Activated naive CD4-positive, alpha-beta T cell treated with anti-CD3 and anti-CD28 coated beads, Interleukin-2, amount 10 ng/mL, durations not matched to agents 5 hours and 36 hours (primary cell): ENCODE measurements around the gene CDH22. TPM values are rescaled to one million over a fixed set of nuclear protein-coding genes. Genes with fewer than 3 reads are reported as not detected.

Experiments
- total RNA-seq, 2 experiments: library from RNA; stranded (reverse); gene quantifications; one replicate each; pipeline ENCODE4 v1.2.3, GENCODE V29; 2021

The CDH22 gene, protein sequence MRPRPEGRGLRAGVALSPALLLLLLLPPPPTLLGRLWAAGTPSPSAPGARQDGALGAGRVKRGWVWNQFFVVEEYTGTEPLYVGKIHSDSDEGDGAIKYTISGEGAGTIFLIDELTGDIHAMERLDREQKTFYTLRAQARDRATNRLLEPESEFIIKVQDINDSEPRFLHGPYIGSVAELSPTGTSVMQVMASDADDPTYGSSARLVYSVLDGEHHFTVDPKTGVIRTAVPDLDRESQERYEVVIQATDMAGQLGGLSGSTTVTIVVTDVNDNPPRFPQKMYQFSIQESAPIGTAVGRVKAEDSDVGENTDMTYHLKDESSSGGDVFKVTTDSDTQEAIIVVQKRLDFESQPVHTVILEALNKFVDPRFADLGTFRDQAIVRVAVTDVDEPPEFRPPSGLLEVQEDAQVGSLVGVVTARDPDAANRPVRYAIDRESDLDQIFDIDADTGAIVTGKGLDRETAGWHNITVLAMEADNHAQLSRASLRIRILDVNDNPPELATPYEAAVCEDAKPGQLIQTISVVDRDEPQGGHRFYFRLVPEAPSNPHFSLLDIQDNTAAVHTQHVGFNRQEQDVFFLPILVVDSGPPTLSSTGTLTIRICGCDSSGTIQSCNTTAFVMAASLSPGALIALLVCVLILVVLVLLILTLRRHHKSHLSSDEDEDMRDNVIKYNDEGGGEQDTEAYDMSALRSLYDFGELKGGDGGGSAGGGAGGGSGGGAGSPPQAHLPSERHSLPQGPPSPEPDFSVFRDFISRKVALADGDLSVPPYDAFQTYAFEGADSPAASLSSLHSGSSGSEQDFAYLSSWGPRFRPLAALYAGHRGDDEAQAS
- total RNA-seq: not detected

DNA sequence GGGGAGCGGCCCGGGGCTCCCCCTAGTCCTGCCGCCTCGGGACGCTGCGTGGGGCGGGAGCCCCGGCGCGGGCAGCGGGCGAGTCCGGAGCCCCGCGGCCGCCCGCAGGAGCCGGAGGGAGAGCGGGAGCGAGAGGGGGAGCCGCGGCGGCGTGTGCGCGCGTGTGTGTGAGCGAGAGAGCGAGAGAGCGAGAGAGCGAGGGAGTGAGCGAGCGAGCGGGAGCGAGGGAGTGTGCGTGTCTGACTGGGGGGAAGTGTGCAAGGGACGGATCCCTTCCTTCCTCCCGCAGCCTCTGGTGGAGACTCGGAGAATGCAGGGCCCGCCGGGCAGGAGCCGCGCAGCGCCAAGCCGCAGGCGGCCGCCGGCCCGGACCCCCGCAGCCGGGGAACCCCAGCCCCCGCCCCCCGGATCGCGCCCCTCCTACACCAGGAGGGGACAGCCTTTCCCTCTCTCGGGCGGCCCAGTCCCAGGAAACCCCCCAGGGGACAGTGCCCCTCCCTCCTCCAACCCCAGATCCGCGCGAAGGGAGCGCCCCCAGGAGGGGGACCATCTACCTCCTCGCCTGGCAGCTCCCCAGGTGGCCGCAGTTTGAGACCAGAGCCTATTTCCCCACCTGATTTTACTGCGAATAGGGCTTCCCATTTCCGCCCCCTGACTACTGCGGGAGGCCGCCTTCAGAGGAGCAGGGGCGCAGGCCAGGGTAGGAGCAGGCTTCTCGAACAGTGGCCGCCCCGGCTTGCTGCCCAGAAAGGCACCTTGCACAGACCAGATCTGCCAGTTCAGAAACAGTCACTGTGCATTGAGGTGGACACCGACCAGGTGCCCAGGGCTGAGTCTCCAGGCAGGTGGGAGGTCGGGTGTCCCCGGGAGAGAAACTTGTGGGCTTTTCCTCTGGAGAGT lies at the start of gene CDH22:
CDH22 (minus strand) TSS at position 241 of the 900 bp plus-strand sequence. CDS start 57,204 bp downstream, outside the sequence.

Other genes starting within 250 kb of the CDH22 start
- gene NCOA5, start 218.5 kb downstream of the CDH22 start, total RNA-seq: 10 to 100 TPM; 26.4 to 28.3 TPM
- gene CD40, start 190.2 kb downstream of the CDH22 start, total RNA-seq: under 1 TPM; 0.71 to 0.82 TPM
- gene ELMO2, start 98.1 kb upstream of the CDH22 start, total RNA-seq: 10 to 100 TPM; 70.1 to 72.5 TPM
- gene ZNF334, start 205.1 kb upstream of the CDH22 start, total RNA-seq: under 1 TPM; 0.40 to 0.46 TPM
- gene OCSTAMP, start 242.2 kb upstream of the CDH22 start, total RNA-seq: 1 to 10 TPM in 1 of 2 experiments, under 1 TPM in 1; 0.65 to 1.0 TPM